Caco-2 (cell line): Measurements from ENCODE around the gene RPL6. TPM values are rescaled to one million over a fixed set of nuclear protein-coding genes. Genes with fewer than 3 reads are reported as not detected.

Experiments
- BruUV-seq: library from RNA; stranded (reverse); fragments of 400-500 nt; replicated peaks from 2 replicates; lab custom pipeline; 2021; lab: Mats Ljungman, UMichigan
- CTCF ChIA-PET: fragments of 300-600 bp; sonication (Branson Sonifier 250); formaldehyde crosslinking; loops from one replicate; lab custom pipeline; 2022; ENCODE audit warnings: antibody characterized with exemption; lab: Charles Lee
- POLR2A ChIA-PET: fragments of 300-600 bp; sonication (Branson Sonifier 250); formaldehyde crosslinking; loops from one replicate; lab custom pipeline; 2022; ENCODE audit warnings: antibody characterized with exemption; lab: Charles Lee
- DNase-seq, 2 experiments: peaks; one replicate each; pipeline versions ENCODE4 v3.0.0 to v3.0.0-alpha.2; 2020 to 2022
- H3K27me3 ChIP-seq: replicated peaks from 2 replicates; pipeline ENCODE4 v1.6.0; 2011; ENCODE audit warnings: low read length; ENCODE audit not compliant: control insufficient read depth, insufficient read depth
- H3K36me3 ChIP-seq: 2 replicates; pipeline ENCODE4 v1.5.1; 2011; ENCODE audit warnings: low read length; ENCODE audit not compliant: control insufficient read depth, insufficient read depth
- H3K4me1 ChIP-seq: fragments of 250-450 bp; sonication (Bioruptor Pico); 2 replicates; pipeline ENCODE4 v1.5.1; 2020; ENCODE audit warnings: mild to moderate bottlenecking
- H3K4me3 ChIP-seq: 2 replicates; pipeline ENCODE4 v1.5.1; 2011; ENCODE audit warnings: low read depth, mild to moderate bottlenecking, control low read depth, low read length
- H3K9me3 ChIP-seq: fragments of 250-450 bp; sonication (Bioruptor Pico); 2 replicates; pipeline ENCODE4 v1.5.1; 2020; ENCODE audit warnings: mild to moderate bottlenecking, moderate library complexity
- H3K27ac Mint-ChIP-seq: one replicate; pipeline ENCODE4 v1.8.0; 2022; ENCODE audit warnings: mixed read lengths; ENCODE audit not compliant: unreplicated experiment
- H3K27me3 Mint-ChIP-seq: one replicate; pipeline ENCODE4 v1.8.0; 2022; ENCODE audit warnings: mixed read lengths; ENCODE audit not compliant: insufficient read depth, unreplicated experiment
- H3K36me3 Mint-ChIP-seq: one replicate; pipeline ENCODE4 v1.8.0; 2022; ENCODE audit warnings: mild to moderate bottlenecking, mixed read lengths; ENCODE audit not compliant: insufficient read depth, unreplicated experiment
- H3K4me1 Mint-ChIP-seq: one replicate; pipeline ENCODE4 v1.8.0; 2022; ENCODE audit warnings: low read depth, mixed read lengths; ENCODE audit not compliant: unreplicated experiment
- H3K4me3 Mint-ChIP-seq: one replicate; pipeline ENCODE4 v1.8.0; 2022; ENCODE audit warnings: mild to moderate bottlenecking, moderate library complexity, mixed read lengths; ENCODE audit not compliant: unreplicated experiment
- H3K9me3 Mint-ChIP-seq: one replicate; pipeline ENCODE4 v1.8.0; 2022; ENCODE audit warnings: mixed read lengths; ENCODE audit not compliant: unreplicated experiment
- CTCF ChIP-seq, 2 experiments: fragments of 200-600 bp in 1 of 2; IDR thresholded peaks; 1 replicate in 1 of 2; 2 replicates in 1 of 2; pipeline versions ENCODE4 v1.5.1 to v1.8.0; 2011 to 2022; ENCODE audit warnings: antibody characterized with exemption in 1 of 2, control low read depth in 1 of 2, inconsistent platforms in 1 of 2, low read depth in 1 of 2, low read length in 1 of 2, mild to moderate bottlenecking in 1 of 2, moderate library complexity in 1 of 2; ENCODE audit not compliant: insufficient read depth in 1 of 2, severe bottlenecking in 1 of 2, unreplicated experiment in 1 of 2
- intact Hi-C: fragments of 100-400 bp; cut with micrococcal nuclease; formaldehyde crosslinking; loops from one replicate; pipeline ENCODE4 v1.10.0; 2022; ENCODE audit not compliant: unreplicated experiment
- total RNA-seq: library from RNA; stranded (reverse); gene quantifications from 2 replicates; pipeline ENCODE4 v1.2.3, GENCODE V29; 2022

RPL6 gene
- total RNA-seq, 1 experiment from 2014 or later: 1,460 TPM

GRCh38 chr12:112361271-112361670 is 48.1 kb downstream of the RPL6 start:
- no peak for TF ChIP-seq CTCF (IDR thresholded peaks at IDR 0.05; ENCODE audit: insufficient read depth in 1 of 2, low read depth in 1 of 2, low read length in 1 of 2, severe bottlenecking in 1 of 2, unreplicated experiment in 1 of 2)
- H3K36me3 ChIP-seq: no peaks in the 10 kb centered on the region
- ChIA-PET CTCF (no interaction called here), POLR2A (no interaction called here)
- Mint-ChIP-seq H3K4me3 (no peak overlapping the region), H3K27ac (no peak overlapping the region), H3K4me1 (no peaks in the 10 kb centered on the region), H3K9me3 (no peaks in the 10 kb centered on the region), H3K36me3 (peaks cover 6% of the 10 kb centered on the region), H3K27me3 (no peaks in the 10 kb centered on the region)
- DNase-seq: no peak
- H3K9me3 ChIP-seq: no peaks in the 10 kb centered on the region
- intact Hi-C loops: no loop called here
- H3K4me1 ChIP-seq: no peaks in the 10 kb centered on the region
- no TSS peak for BruUV-seq
- H3K27me3 ChIP-seq: no peaks in the 10 kb centered on the region
- H3K4me3 ChIP-seq: no peak overlapping the region

- Mint-ChIP-seq H3K36me3 (peaks cover 6% of the 10 kb centered on the region), H3K27me3 (no peaks in the 10 kb centered on the region), H3K4me3 (no peak overlapping the region), H3K9me3 (no peaks in the 10 kb centered on the region), H3K27ac (no peak overlapping the region), H3K4me1 (no peaks in the 10 kb centered on the region)
- ChIA-PET POLR2A (no interaction called here), CTCF (no interaction called here)
- H3K4me1 ChIP-seq: no peaks in the 10 kb centered on the region
- BruUV-seq: no TSS peak
- intact Hi-C loops: no loop called here
- no peaks in the 10 kb centered on the region for H3K27me3 ChIP-seq
- TF ChIP-seq CTCF (IDR thresholded peaks at IDR 0.05; ENCODE audit: insufficient read depth in 1 of 2, low read depth in 1 of 2, low read length in 1 of 2, severe bottlenecking in 1 of 2, unreplicated experiment in 1 of 2): no peak
- no peak for DNase-seq
- no peaks in the 10 kb centered on the region for H3K9me3 ChIP-seq
- H3K4me3 ChIP-seq: no peak overlapping the region
- no peaks in the 10 kb centered on the region for H3K36me3 ChIP-seq
Measured at GRCh38 chr12:112359290-112359689, 50.1 kb downstream of the RPL6 start.

- no peak overlapping the region for H3K4me3 Mint-ChIP-seq
- no peaks in the 10 kb centered on the region for H3K9me3 Mint-ChIP-seq
- no peaks in the 10 kb centered on the region for H3K9me3 ChIP-seq
- no peak for DNase-seq
- TF ChIP-seq CTCF (IDR thresholded peaks at IDR 0.05; ENCODE audit: insufficient read depth in 1 of 2, low read depth in 1 of 2, low read length in 1 of 2, severe bottlenecking in 1 of 2, unreplicated experiment in 1 of 2): no peak
- ChIA-PET CTCF (no interaction called here), POLR2A (interaction anchor here (0.6 kb wide), 1 partner anchor 71 kb away, joined by 7 read pairs; no protein-coding TSS in a partner anchor)
- H3K36me3 ChIP-seq: no peaks in the 10 kb centered on the region
- peaks cover 6% of the 10 kb centered on the region for H3K36me3 Mint-ChIP-seq
- intact Hi-C loops: no loop called here
- H3K27me3 ChIP-seq: no peaks in the 10 kb centered on the region
- no peak overlapping the region for H3K27ac Mint-ChIP-seq
- no TSS peak for BruUV-seq
- H3K4me1 Mint-ChIP-seq: no peaks in the 10 kb centered on the region
- H3K27me3 Mint-ChIP-seq: no peaks in the 10 kb centered on the region
- H3K4me3 ChIP-seq: no peak overlapping the region
- H3K4me1 ChIP-seq: no peaks in the 10 kb centered on the region
Measured at GRCh38 chr12:112357214-112357613, 52.2 kb downstream of the RPL6 start.

Other genes starting within 250 kb of the RPL6 start
- 54.5 and 60.9 TPM in 2 replicates for gene HECTD4, start 27.2 kb downstream of the RPL6 start, total RNA-seq
- gene PTPN11, start 9.3 kb upstream of the RPL6 start, total RNA-seq: 152 and 153 TPM in 2 replicates